NCI-H1417 (cell line): ENCODE data around the gene SVOP.

Experiments used
- DNase-seq, 3 experiments: peaks; one replicate each; lab custom pipeline; 2025; lab: John Stamatoyannopoulos, UW

SVOP gene

GRCh38 chr12:108973629-108974152 is 47.2 kb downstream of the SVOP start:
- DNase-seq, result no peak

DNA sequence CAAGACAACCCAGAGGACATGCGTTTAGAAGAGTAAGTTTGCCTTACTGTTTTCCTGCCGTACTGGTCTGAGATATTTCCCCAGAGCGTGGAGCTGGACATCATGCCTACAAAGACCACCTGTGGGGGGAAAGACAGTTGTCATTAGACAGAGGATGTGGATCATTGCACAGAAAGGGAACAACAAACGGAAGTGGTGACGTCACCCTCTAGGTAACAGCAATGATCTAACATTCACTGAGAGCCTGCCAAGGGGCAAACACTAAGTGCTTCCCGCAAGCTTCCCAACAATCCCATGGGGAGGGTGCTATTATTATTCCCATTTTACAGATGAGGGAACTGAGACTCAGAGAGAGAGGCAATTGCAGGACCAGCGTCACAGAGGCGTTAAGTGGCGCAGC is 48.5 kb downstream of the SVOP start:
- DNase-seq, result peak in 1 of 3 experiments; percentile 17

DNA sequence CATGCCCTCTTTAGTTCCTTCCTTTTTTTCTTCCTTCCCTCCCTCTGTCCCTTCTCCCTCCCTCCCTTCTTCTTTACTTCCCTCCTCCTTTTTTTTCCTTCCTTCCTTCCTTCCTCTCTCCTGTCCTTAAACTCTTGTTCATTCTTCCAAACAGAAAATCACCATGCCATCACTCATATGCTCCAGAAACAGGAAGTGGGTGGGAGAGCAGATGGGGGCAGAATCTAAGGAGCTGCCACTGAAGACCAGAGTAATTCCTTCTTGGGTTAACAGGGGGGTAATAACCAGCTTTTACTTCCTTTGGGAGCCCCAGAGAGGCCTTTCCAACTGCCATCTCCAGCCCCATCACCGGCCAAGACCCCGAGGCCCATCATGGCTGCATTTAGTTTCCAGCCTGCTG is 51.2 kb downstream of the SVOP start:
- no peak for DNase-seq

DNA sequence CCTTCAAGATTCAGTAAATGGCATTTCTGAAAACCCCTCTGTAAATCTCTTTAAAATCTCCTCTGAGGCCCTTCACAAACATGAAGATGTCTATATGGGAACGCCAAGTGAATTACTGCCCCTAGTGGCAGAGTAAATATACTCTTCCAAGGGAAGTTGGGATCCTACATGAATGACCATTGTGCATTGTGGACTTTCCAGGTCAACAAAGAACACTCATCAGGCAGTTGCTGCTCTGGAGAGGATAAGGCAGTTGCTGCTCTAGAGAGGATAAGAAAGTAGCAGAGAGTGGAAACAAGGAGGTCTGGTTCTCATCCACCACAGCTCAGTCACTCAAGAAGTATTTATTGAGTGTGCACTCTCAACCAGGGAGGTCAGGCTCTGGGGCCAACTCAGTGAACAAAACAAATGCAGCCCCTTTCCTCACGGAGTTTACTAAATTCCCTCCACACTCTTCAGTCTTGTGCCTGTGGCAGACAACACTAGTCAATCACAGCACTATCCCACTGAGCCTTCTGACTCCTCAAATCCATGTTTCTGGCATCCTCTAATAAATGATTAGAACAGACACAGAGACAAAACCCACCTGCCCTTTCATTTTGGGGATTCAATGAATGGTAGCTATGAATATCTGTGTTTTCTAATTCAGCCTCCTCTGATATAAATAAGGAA is 52.9 kb downstream of the SVOP start:
- peak in 2 of 3 experiments; percentile 9 to 10 for DNase-seq

DNA sequence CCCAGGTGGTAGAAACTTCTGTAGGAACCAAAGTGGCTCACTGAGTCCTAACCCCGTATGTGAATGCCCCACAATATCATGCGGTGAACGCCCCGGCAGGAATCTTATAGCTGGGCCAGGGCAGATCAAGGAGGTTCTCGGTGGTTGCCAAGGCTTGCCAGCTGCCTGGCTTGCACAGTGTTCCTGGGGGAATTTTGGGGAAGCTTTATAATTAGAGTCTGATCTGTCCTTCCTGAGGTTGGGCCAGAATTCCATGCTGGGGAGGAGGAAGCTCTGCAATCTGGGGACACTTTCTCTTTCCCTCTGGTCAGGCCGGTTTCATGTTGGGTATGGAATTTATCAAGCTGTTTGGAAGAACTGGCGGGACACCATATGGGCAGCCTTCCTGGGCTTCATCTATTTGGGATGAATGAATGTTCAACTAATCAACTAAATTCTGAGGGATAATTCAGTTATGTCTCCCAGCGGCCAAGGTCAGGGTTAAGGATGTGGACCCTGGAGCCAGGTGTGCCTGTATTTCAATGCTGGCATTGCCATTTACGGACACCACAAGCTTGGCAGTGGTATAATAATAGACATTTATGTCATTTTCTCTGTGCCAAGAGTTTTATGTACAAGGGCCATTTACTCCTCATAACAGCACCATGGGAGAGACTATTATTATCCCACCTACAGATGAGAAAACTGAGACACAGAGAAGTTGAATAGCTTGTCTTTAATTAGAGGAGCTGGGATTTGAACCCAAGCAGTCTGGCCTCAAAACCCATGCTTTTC is 54.3 kb downstream of the SVOP start:
- no peak for DNase-seq

DNA sequence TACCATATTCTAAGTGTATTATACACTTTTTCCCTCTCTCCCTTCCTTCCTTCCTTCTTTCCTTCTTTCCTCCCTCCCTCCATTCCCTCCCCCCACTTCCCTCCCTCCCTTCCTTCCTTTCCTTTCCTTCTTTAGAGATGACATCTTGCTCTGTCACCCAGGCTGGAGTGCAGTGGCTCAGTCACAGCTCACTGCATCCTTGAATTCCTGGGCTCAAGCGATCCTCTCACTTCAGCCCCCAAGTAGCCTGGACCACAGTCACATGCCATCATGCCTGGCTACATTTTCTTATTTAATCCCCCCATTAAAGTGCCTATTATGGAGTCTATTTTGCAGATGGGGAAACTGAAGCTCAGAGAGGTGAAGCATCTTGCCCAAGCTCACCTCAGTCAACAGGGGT is 55.0 kb downstream of the SVOP start:
- no peak for DNase-seq

DNA sequence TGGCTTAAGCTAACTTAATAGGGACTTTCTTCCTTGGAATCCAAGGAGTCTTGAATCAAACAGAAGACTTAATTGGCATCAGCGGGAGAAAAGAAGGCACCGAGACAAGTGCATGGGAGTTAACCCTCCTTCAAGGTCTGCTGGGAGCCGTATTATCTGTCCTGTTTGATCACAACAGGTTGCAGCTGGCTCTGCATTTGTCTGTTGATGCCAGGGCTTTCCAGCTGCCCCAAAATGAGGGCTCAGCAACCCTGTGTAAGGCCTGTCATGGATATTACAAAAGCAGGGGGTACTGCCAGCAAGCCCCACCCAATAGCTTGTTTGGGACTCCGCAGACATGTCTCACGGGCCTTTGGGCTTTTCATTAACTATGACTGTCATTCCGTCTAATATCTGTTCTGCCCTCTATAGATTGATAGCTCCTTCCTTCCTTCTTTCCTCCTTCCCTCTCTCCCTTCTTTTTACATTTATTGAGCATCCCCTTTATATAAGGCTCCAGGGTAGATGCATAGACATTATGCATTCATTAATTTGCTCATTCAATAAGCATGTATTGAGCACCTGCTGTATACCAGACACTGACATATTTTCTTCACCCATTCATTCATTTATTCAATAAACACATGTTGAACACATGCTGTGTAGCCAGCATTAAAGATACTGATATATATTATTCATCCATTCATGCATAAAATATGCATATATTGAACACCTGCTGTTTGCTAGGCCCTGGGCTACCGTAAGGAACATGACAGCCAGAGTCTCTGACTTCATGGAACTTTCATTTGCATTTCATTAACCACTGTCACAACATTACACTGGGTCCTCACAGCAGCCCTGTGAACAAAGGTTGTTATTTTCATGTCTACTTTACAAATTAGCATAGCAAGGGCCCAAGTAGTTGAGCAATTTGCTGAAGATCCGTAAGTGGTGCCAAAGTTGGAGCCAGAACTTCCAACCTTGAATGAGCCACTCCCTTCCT is 56.2 kb downstream of the SVOP start:
- DNase-seq, result no peak

- no peak for DNase-seq
Observed at GRCh38 chr12:108962256-108962655, 58.6 kb downstream of the SVOP start.

- DNase-seq, result no peak
Observed at GRCh38 chr12:108959748-108960655, 60.9 kb downstream of the SVOP start.

GRCh38 chr12:108955225-108955835 is 65.5 kb downstream of the SVOP start:
- DNase-seq, result peak in 2 of 3 experiments; percentile 75 to 99

DNA sequence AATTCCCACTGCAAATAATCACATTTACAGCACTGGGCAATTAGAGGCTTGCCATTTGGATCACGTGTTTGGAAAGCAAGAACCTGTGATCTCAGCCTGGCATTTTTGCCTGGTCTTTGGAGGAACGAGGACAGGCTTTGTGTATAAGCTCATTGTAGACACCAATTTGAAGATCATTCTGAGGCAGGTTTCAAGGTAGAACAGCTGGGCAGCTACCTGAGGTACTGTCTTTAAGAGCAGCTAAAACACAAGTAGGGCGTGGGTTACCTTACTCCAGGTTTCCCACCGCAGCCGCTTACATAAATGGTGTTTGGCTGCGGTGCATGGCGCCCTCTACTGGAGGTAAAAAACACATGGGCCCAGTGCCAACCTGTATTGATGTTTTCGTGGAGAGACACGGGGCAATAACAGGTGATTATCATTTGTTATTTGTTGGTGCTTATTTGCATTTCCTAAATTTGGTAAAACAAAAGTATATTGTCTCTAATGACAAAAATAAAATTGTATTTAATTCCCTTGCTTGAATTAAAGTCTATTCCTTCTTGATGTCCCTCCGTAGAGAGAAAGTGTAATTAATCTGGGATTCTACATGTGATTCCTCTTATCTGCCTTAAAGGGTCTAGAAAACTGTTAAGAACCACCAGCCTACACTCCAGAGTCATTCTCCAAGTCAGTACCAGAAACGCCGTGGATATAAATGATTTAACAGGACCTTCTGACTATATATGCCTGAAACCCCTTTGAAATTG is 69.7 kb downstream of the SVOP start:
- DNase-seq, result peak; percentile 71 to 90 (median 84)

DNA sequence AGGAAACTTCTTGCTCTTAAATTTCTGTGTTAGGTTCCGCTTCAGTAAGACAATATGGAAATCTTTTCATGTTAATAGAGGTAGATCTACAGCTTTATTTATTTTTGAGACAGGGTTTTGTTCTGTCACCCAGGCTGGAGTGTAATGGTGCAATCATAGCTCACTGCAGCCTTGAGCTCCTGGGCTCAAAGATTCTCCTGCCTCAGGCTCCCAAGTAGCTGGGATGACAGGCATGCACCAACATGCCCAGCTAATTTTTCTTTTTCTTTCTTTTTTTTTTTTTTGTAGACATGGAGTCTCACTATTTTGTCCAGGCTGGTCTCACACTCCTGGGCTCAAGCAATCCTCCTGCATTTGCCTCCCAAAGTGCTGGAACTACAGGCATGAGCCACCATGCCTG is 70.9 kb downstream of the SVOP start:
- DNase-seq, result no peak

DNA sequence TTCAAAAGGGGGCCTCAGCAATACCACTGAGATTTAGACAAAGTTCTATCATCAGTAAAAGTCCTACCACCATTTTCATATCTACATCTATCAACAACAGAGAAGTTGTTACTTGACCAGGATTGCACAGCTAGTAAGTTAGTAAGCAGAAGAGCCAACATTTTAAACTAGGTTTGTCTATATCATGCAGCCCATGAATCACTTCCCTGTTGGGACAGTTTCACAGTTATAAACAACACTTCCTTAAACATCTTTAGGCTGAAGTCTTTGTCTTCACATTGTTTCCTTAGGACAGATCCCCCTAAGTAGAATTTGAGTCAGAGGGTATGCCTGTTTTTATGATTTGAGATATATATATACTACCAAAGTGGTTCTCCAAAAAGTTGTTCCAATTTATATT is 72.5 kb downstream of the SVOP start:
- no peak for DNase-seq

- DNase-seq, result no peak
Observed at GRCh38 chr12:108947097-108947496, 73.8 kb downstream of the SVOP start.

DNA sequence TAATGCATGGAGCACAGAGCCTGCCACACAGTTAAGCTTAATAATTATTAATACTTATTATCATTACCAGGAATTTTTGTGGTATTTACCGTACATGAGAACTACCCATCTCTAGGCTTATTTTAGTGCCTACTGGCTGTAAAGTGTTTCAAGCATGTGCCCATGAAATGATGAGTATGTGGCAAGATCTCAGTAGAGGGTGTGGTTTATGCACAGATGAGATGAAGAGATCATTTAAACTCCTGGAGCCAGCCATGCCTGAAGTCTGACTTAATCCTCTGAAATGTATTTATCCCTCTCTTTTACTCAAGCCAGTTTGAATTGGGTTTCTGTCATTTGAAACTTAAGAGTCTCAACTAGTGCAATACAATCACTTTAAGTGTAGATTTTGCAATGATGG is 80.7 kb downstream of the SVOP start:
- no peak for DNase-seq

- no peak for DNase-seq
Observed at GRCh38 chr12:108939594-108939993, 81.3 kb downstream of the SVOP start.

- no peak for DNase-seq
Observed at GRCh38 chr12:108938247-108938924, 82.5 kb downstream of the SVOP start.

GRCh38 chr12:108935159-108935763 is 85.6 kb downstream of the SVOP start:
- peak in 2 of 3 experiments; percentile 15 to 63 for DNase-seq

GRCh38 chr12:108933949-108934348 is 86.9 kb downstream of the SVOP start:
- no peak for DNase-seq
